ENCODE results near the gene AHNAK2.

DNA sequence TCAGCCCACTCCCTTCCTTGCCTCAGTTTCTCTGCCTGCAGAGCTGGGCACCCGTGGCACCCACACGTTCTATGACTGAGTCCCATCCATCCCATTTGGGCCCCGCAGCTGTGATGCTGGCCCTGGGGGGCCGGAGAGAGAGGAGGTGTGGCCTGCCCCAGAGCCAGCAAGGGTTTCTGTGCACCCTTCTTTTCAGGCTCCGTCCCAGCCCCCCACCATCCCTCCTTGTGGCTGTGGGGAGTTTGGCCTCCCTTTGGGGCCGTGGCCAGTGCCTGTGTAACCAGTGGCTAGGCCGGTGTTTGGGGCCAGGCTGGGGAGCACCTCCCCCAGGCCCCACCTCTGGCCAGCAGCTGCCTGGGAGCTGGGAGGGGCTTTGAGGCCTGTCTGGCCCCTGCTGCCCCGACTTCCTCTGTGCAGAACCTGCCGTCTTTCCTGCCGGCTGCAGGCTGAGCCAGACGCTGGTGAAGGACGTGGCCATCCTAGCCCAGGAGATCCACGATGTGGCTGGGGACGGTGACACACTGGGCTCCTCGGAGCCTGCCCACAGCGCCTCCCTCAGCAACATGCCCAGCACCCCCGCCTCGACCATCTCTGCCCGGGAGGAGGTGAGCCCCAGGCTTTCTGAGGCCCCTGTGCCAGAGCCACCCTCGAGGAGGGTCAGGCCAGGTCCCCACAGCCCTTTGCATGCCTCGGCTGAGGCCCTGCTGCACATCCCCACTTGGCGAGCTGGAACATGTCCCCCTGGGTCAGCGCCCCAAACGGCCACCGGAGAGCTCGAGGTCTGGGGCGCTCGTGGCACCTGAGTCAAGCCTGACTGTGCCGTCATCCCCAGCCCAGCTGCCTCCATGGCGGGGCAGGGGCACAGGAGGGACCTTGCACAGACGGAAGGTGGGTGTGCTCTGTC lies 85.4 kb downstream of the AHNAK2 start:
- TF ChIP-seq CTCF (IDR thresholded peaks at IDR 0.05), result no peak
- no peak for TF ChIP-seq EZH2 (IDR thresholded peaks at IDR 0.05; ENCODE audit: borderline replicate concordance, insufficient read depth, low read depth, low read length, poor library complexity, severe bottlenecking)
